ENCODE measurements around the gene CD79B. TPM values are rescaled to one million over a fixed set of nuclear protein-coding genes. Genes with fewer than 3 reads are reported as not detected.

Gene CD79B
- total RNA-seq, 1 experiment from 2014 or later, result not detected

DNA sequence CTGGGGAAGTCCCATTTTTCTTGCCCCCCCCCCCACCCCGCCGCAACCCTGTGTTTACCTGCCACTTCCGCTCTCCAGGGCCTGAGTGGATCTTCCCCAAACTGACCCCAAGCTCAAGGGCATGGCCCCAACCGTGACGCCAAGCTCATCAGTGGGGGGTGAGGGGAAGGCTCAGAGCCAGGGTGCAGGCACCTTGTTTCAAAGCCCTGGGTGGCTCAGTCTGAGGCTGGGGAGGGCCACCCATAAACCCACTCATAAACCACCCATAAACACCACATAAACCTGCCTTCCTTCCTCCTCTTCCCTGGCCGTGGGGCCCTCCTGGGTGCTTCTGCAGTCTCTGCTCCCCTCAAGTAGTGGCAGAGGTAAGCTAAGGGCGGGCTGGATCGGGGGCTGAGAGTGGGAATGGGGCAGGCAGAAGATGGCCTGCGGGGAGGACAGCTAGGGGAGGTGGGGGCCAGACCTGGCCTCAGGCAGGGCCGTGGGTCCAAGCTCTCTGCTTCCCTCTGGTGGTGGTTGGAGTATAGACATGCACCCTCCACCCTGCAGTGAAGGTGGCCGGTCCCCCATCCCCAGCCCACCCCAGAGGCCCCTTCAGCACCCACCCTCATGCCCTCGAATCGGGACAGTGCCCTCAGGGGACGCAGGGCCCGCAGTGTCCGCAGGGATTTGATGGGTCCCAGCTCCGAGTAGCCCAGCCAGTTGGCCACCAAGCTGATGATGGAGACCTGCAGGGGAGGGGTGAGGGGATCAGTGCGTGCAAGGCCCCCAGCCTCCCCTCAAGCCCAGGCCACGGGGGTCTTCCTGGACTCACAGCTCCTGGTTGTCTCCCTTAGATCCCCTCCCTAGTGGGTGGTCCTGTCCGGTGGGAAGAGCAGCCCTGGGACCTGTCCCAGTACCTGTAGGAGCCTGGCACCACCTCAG lies 14.6 kb upstream of the CD79B start:
- intact Hi-C loops (cut with micrococcal nuclease; ENCODE audit: unreplicated experiment), result no loop called here
- Mint-ChIP-seq H3K9me3 (ENCODE audit: low read depth, unreplicated experiment) (no peaks in the 10 kb centered on the region), H3K27ac (ENCODE audit: unreplicated experiment) (no peak overlapping the region), H3K36me3 (ENCODE audit: insufficient read depth, unreplicated experiment) (no peaks in the 10 kb centered on the region), H3K27me3 (ENCODE audit: unreplicated experiment) (peaks cover 25% of the 10 kb centered on the region), H3K4me1 (ENCODE audit: low read depth, unreplicated experiment) (no peaks in the 10 kb centered on the region), H3K4me3 (ENCODE audit: low read depth, unreplicated experiment) (no peak overlapping the region)
- DNase-seq, result peak; percentile 62
- BruUV-seq (replicated peaks), result no TSS peak
- TF ChIP-seq, protein P1, sequence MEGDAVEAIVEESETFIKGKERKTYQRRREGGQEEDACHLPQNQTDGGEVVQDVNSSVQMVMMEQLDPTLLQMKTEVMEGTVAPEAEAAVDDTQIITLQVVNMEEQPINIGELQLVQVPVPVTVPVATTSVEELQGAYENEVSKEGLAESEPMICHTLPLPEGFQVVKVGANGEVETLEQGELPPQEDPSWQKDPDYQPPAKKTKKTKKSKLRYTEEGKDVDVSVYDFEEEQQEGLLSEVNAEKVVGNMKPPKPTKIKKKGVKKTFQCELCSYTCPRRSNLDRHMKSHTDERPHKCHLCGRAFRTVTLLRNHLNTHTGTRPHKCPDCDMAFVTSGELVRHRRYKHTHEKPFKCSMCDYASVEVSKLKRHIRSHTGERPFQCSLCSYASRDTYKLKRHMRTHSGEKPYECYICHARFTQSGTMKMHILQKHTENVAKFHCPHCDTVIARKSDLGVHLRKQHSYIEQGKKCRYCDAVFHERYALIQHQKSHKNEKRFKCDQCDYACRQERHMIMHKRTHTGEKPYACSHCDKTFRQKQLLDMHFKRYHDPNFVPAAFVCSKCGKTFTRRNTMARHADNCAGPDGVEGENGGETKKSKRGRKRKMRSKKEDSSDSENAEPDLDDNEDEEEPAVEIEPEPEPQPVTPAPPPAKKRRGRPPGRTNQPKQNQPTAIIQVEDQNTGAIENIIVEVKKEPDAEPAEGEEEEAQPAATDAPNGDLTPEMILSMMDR (IDR thresholded peaks at IDR 0.05; ENCODE audit: unreplicated experiment), result peak; percentile 66
- CTCF ChIA-PET, result interaction anchor here (0.6 to 1.3 kb wide), 5 partner anchors 44 to 482 kb away, joined by 3 to 5 read pairs (median 3); no protein-coding TSS in a partner anchor

DNA sequence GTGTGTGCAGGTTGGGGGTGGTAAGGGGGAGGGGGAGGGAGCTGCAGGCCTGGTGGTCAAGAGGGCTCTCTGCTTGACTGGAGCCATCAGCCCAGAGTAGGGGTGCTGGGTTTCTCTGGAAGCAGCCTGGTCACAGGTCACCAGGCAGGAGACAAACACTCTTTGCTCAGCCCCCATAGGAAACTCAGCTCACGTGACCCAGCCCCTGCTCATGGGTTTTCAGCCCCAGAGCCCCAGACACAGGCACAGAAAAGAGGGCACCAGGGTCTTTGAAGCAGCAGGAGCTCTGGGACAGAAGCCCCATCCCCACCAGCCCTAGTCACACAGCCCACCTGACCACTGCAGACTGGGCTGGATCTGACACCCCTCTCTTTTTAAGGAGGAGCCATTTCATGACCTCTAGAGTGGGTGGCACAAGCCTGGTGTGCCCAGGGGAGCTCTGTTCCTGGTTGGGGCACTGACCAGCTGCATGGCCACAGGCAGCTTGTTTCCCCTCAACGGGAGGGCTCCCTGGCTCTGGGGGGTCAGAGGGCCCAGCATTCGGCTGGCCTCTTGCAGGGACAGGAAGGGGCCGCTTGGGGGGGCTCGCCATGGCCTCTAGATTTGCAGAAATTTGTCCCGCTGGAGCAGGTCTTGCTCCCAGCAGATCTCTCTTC lies 13.8 kb upstream of the CD79B start:
- Mint-ChIP-seq H3K9me3 (ENCODE audit: low read depth, unreplicated experiment) (no peaks in the 10 kb centered on the region), H3K36me3 (ENCODE audit: insufficient read depth, unreplicated experiment) (no peaks in the 10 kb centered on the region), H3K4me3 (ENCODE audit: low read depth, unreplicated experiment) (no peak overlapping the region), H3K27ac (ENCODE audit: unreplicated experiment) (no peak overlapping the region), H3K27me3 (ENCODE audit: unreplicated experiment) (peaks cover 17% of the 10 kb centered on the region), H3K4me1 (ENCODE audit: low read depth, unreplicated experiment) (no peaks in the 10 kb centered on the region)
- BruUV-seq (replicated peaks), result no TSS peak
- no peak for DNase-seq
- intact Hi-C loops (cut with micrococcal nuclease; ENCODE audit: unreplicated experiment), result no loop called here
- TF ChIP-seq, protein P1 (IDR thresholded peaks at IDR 0.05; ENCODE audit: unreplicated experiment), result no peak
- CTCF ChIA-PET, result interaction anchor here (0.6 to 1.3 kb wide), 5 partner anchors 9 to 481 kb away, joined by 3 to 5 read pairs (median 4); no protein-coding TSS in a partner anchor

DNA sequence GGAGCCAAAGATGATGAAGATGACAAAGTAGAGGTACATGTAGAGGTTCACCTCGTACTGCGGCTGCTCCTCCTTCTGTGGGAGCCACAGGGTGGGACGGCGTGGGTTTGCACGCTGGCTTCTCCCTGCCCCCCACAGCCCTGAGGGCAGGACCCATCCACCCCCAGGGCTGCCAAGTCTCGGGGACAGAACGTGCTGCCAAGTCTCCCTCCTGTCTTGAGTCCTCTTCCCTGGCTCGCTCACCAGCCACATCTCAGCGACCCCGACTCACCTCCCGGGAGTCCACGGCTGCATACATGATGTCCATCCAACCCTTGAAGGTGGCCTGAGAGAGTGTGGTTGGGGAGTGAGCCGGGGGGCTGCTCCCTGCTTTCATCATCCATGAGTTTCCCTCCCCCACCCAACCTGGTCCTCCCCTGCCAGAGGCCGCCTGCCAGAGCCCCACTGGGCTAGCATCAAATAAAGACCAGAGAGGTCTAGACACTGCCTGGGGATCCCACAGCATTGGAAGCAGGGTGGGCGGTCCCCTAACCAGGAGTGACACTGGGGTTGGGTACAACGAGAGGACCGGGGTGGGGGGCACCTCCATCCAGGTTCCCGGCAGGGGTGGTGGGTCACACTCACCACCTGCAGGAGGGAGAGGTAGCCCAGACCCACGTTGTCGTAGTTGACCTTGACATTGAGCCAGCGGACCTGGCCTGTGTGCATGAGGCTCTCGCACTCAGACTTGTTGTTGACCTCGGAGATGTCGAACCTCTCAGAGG lies 12.8 kb upstream of the CD79B start:
- no peaks in the 10 kb centered on the region for H3K36me3 Mint-ChIP-seq (ENCODE audit: insufficient read depth, unreplicated experiment)
- peaks cover 14% of the 10 kb centered on the region for H3K27me3 Mint-ChIP-seq (ENCODE audit: unreplicated experiment)
- no peaks in the 10 kb centered on the region for H3K9me3 Mint-ChIP-seq (ENCODE audit: low read depth, unreplicated experiment)
- CTCF ChIA-PET, result interaction anchor here (0.6 kb wide), 1 partner anchor 8 kb away, joined by 5 read pairs; no protein-coding TSS in a partner anchor
- H3K4me1 Mint-ChIP-seq (ENCODE audit: low read depth, unreplicated experiment), result no peaks in the 10 kb centered on the region
- no peak overlapping the region for H3K4me3 Mint-ChIP-seq (ENCODE audit: low read depth, unreplicated experiment)
- DNase-seq, result no peak
- BruUV-seq (replicated peaks), result no TSS peak
- H3K27ac Mint-ChIP-seq (ENCODE audit: unreplicated experiment), result no peak overlapping the region
- TF ChIP-seq, protein P1 (IDR thresholded peaks at IDR 0.05; ENCODE audit: unreplicated experiment), result no peak
- intact Hi-C loops (cut with micrococcal nuclease; ENCODE audit: unreplicated experiment), result no loop called here

DNA sequence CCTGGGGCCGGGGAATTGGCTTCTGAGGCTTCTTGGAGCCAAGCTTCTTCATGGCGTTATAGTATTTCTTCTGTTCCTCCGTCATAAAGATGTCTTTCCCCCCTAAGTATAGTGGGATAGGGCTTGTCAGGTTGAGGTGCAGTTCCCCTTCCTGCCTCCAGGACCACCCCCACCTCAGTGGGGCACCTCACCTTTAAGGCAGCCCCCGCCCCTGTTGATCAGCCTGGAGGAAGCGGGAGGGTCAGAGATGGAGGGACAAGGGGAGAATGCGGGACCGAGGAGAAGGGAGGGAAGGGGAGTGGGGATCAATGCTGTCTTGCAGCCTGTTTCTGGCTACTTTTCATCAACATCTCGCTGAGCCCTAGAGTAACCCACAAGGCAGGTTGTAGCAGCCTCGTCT lies 11.6 kb upstream of the CD79B start:
- no TSS peak for BruUV-seq (replicated peaks)
- Mint-ChIP-seq H3K27ac (ENCODE audit: unreplicated experiment) (no peak overlapping the region), H3K9me3 (ENCODE audit: low read depth, unreplicated experiment) (no peaks in the 10 kb centered on the region), H3K36me3 (ENCODE audit: insufficient read depth, unreplicated experiment) (no peaks in the 10 kb centered on the region), H3K4me1 (ENCODE audit: low read depth, unreplicated experiment) (no peaks in the 10 kb centered on the region), H3K27me3 (ENCODE audit: unreplicated experiment) (peaks cover 20% of the 10 kb centered on the region), H3K4me3 (ENCODE audit: low read depth, unreplicated experiment) (no peak overlapping the region)
- CTCF ChIA-PET, result no interaction called here
- TF ChIP-seq, protein P1 (IDR thresholded peaks at IDR 0.05; ENCODE audit: unreplicated experiment), result no peak
- intact Hi-C loops (cut with micrococcal nuclease; ENCODE audit: unreplicated experiment), result no loop called here
- no peak for DNase-seq
